ENCODE data around the gene ZNF521. TPM values are rescaled to one million over a fixed set of nuclear protein-coding genes. Genes with fewer than 3 reads are reported as not detected.

Gene ZNF521
- polyA plus RNA-seq, 3 donors, result 0.07 to 0.20 TPM; not detected in 1

DNA sequence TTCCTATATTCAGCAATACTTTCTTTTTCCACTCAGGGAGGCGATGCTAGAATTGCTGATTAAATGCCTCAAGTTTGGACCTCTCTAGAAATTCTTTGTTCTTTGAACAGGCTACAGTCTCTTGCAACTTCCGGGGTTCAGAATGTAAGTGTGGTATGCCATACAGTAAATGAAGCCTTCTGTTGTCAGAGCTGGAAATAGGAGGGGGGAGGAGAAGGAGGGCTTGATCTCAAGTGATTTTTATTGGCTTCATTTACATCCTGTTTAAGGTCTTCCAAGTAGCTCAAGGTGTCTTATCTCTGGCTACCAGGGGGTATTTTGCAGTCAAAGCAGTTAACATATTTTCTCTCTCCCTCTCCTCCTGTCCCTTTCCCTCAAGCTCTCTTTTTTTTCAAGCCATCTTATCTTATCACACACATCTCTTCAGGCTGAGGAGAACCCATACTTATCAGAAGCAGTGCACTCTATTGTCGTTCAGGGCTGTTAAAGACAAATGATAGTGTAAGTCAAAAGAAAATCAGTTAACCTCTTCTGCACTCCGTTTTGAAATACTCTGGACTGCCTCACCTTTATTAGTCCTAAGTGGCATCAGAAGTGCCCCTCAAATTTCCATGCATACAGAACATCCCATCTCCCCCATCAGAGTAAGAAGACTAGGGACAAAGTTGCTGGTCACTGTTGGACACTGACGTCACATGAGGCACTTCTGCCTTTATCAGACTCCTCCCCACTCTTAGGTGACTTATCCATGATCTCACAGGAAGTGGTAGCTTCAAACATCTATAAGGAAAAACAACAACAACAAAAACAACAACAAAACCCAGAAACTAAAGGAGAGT lies 112.2 kb downstream of the ZNF521 start:
- peak in 2 of 3 donors; percentile 37 to 45 for DNase-seq
- no peak overlapping the region for H3K4me3 ChIP-seq (replicated peaks in 1 of 3; ENCODE audit: low read depth in 2 of 3, low read length in 3 of 3)
- H3K27me3 ChIP-seq (ENCODE audit: control insufficient read depth in 2 of 2, insufficient read depth in 2 of 2, low read length in 2 of 2), result no peaks in the 10 kb centered on the region
- no peak overlapping the region for H3K9ac ChIP-seq (ENCODE audit: insufficient read depth, low read length, poor library complexity, severe bottlenecking)
- H3K4me1 ChIP-seq (ENCODE audit: control insufficient read depth in 1 of 2, insufficient read depth in 2 of 2, low read length in 2 of 2), result peaks cover 11 to 14% of the 10 kb centered on the region in 2 donors
- intact Hi-C loops (cut with micrococcal nuclease), result no loop called here
- no peaks in the 10 kb centered on the region for H3K79me2 ChIP-seq (ENCODE audit: insufficient read depth, low read length)
- no peaks in the 10 kb centered on the region for H4K20me1 ChIP-seq (ENCODE audit: insufficient read depth, low read length)
- no peak overlapping the region for H3K27ac Mint-ChIP-seq
- TF ChIP-seq, protein P1, sequence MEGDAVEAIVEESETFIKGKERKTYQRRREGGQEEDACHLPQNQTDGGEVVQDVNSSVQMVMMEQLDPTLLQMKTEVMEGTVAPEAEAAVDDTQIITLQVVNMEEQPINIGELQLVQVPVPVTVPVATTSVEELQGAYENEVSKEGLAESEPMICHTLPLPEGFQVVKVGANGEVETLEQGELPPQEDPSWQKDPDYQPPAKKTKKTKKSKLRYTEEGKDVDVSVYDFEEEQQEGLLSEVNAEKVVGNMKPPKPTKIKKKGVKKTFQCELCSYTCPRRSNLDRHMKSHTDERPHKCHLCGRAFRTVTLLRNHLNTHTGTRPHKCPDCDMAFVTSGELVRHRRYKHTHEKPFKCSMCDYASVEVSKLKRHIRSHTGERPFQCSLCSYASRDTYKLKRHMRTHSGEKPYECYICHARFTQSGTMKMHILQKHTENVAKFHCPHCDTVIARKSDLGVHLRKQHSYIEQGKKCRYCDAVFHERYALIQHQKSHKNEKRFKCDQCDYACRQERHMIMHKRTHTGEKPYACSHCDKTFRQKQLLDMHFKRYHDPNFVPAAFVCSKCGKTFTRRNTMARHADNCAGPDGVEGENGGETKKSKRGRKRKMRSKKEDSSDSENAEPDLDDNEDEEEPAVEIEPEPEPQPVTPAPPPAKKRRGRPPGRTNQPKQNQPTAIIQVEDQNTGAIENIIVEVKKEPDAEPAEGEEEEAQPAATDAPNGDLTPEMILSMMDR (IDR thresholded peaks at IDR 0.05), result no peak
- H3K27ac ChIP-seq (ENCODE audit: low read depth in 1 of 2, low read length in 2 of 2), result no peak overlapping the region
- peaks cover 7% of the 10 kb centered on the region for H3K4me1 Mint-ChIP-seq
- H3K4me3 Mint-ChIP-seq, result no peak overlapping the region
- H3K36me3 Mint-ChIP-seq, result no peaks in the 10 kb centered on the region
- 0% methylated on average over 2 of the region's 5 CpGs for WGBS (ENCODE audit: insufficient coverage)
- no peaks in the 10 kb centered on the region for H3K36me3 ChIP-seq (replicated peaks in 1 of 2; ENCODE audit: control insufficient read depth in 1 of 2, insufficient read depth in 2 of 2, low read length in 2 of 2)
- H3K9me3 Mint-ChIP-seq, result no peaks in the 10 kb centered on the region
- no peaks in the 10 kb centered on the region for H3K27me3 Mint-ChIP-seq (ENCODE audit: low read depth in 3 of 3)
- H2AFZ ChIP-seq (ENCODE audit: insufficient read depth, low read depth, low read length, poor library complexity, severe bottlenecking), result peak overlapping the region; percentile 19
- H3K9me3 ChIP-seq (replicated peaks in 1 of 2; ENCODE audit: control insufficient read depth in 1 of 2, insufficient read depth in 1 of 2, low read length in 2 of 2), result no peaks in the 10 kb centered on the region
- peak overlapping the region; percentile 4 for H3K4me2 ChIP-seq (replicated peaks; ENCODE audit: extremely low read depth, low read length, poor library complexity, severe bottlenecking)

DNA sequence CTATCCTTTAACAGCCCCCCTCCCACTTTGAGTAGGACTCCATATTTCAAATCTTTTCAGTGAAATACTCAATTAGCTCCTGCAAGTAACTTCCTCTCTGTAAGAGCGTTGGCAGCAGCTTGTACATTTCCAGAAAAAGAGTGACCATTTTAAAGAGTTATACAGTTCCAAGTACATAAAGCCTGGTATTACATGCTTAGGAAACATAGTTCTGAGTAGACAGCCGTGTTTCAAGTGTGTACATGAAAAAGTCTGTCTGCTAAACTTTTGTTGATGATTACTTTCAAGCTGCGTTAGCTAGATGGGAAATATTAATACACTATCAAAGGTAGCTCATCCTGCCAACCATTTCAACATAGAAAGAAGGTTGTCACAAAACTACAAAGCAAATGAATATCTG lies 112.8 kb downstream of the ZNF521 start:
- no peaks in the 10 kb centered on the region for H3K36me3 Mint-ChIP-seq
- Histone ChIP-seq H3K4me2 (replicated peaks; ENCODE audit: extremely low read depth, low read length, poor library complexity, severe bottlenecking) (peak overlapping the region; percentile 4), H3K36me3 (replicated peaks in 1 of 2; ENCODE audit: control insufficient read depth in 1 of 2, insufficient read depth in 2 of 2, low read length in 2 of 2) (no peaks in the 10 kb centered on the region), H2AFZ (ENCODE audit: insufficient read depth, low read depth, low read length, poor library complexity, severe bottlenecking) (peak overlapping the region; percentile 19), H3K79me2 (ENCODE audit: insufficient read depth, low read length) (no peaks in the 10 kb centered on the region), H3K9ac (ENCODE audit: insufficient read depth, low read length, poor library complexity, severe bottlenecking) (no peak overlapping the region), H3K9me3 (replicated peaks in 1 of 2; ENCODE audit: control insufficient read depth in 1 of 2, insufficient read depth in 1 of 2, low read length in 2 of 2) (no peaks in the 10 kb centered on the region), H3K4me1 (ENCODE audit: control insufficient read depth in 1 of 2, insufficient read depth in 2 of 2, low read length in 2 of 2) (peaks cover 11 to 14% of the 10 kb centered on the region in 2 donors), H4K20me1 (ENCODE audit: insufficient read depth, low read length) (no peaks in the 10 kb centered on the region), H3K27ac (ENCODE audit: low read depth in 1 of 2, low read length in 2 of 2) (no peak overlapping the region), H3K27me3 (ENCODE audit: control insufficient read depth in 2 of 2, insufficient read depth in 2 of 2, low read length in 2 of 2) (no peaks in the 10 kb centered on the region), H3K4me3 (replicated peaks in 1 of 3; ENCODE audit: low read depth in 2 of 3, low read length in 3 of 3) (no peak overlapping the region)
- DNase-seq, result no peak
- no peaks in the 10 kb centered on the region for H3K9me3 Mint-ChIP-seq
- H3K27ac Mint-ChIP-seq, result no peak overlapping the region
- intact Hi-C loops (cut with micrococcal nuclease), result no loop called here
- no peak overlapping the region for H3K4me3 Mint-ChIP-seq
- TF ChIP-seq, protein P1 (IDR thresholded peaks at IDR 0.05), result no peak
- no peaks in the 10 kb centered on the region for H3K27me3 Mint-ChIP-seq (ENCODE audit: low read depth in 3 of 3)
- no CpG with 5 or more reads among the region's 3 CpGs for WGBS (ENCODE audit: insufficient coverage)
- peaks cover 5% of the 10 kb centered on the region for H3K4me1 Mint-ChIP-seq

All from CD14-positive monocyte (primary cell).